Lower lobe of right lung (tissue), 2 donors: ENCODE data around the gene SLCO4A1. TPM values are rescaled to one million over a fixed set of nuclear protein-coding genes. Genes with fewer than 3 reads are reported as not detected.

Source experiments
- ATAC-seq, 2 donors: fragments of 200-7000 bp; cut with Tn5 transposase; one replicate each; pipeline ENCODE4 v1.9.1; 2020 to 2022; ENCODE audit warnings: mild to moderate bottlenecking in 2 of 2, moderate library complexity in 2 of 2
- DNase-seq: peaks from one replicate; pipeline ENCODE4 v3.0.0-alpha.2; 2020
- H3K27ac ChIP-seq: fragments of 200-600 bp; one replicate; pipeline ENCODE4 v1.8.0; 2022
- H3K27me3 ChIP-seq: fragments of 200-600 bp; one replicate; pipeline ENCODE4 v1.8.0; 2022; ENCODE audit warnings: low read depth
- H3K36me3 ChIP-seq: fragments of 200-600 bp; one replicate; pipeline ENCODE4 v1.8.0; 2022; ENCODE audit warnings: mild to moderate bottlenecking
- H3K4me1 ChIP-seq: fragments of 200-600 bp; one replicate; pipeline ENCODE4 v1.8.0; 2022
- H3K4me3 ChIP-seq: fragments of 200-600 bp; one replicate; pipeline ENCODE4 v1.8.0; 2022; ENCODE audit warnings: mild to moderate bottlenecking
- H3K9me3 ChIP-seq: fragments of 200-600 bp; one replicate; pipeline ENCODE4 v1.8.0; 2022
- CTCF ChIP-seq: fragments of 200-600 bp; IDR thresholded peaks from one replicate; pipeline ENCODE4 v1.8.0; 2022; ENCODE audit warnings: antibody characterized with exemption, mild to moderate bottlenecking
- intact Hi-C: fragments of 100-400 bp; cut with DNase I; formaldehyde crosslinking; loops from one replicate; pipeline ENCODE4 v1.11.0; 2022
- total RNA-seq: library from RNA; stranded (reverse); fragmentation: NEBNext Ultra II Directional; extraction: Animal tissue kit (Norgen Biotek cat#: 25700); gene quantifications from one replicate; pipeline ENCODE4 v1.2.1, GENCODE V29; 2021
- donor health status: DM: no; HTN: yes; CAD: no; lungs with severe emphysema.

Gene SLCO4A1
- total RNA-seq, 1 donor from 2014 or later: 72.4 TPM

GRCh38 chr20:62622178-62622876 lies 20.0 kb upstream of the SLCO4A1 start:
- H3K27me3 ChIP-seq: no peaks in the 10 kb centered on the region
- no peak for TF ChIP-seq CTCF
- peaks cover 66% of the 10 kb centered on the region for H3K4me1 ChIP-seq
- ATAC-seq: no peak
- no peak overlapping the region for H3K4me3 ChIP-seq
- no peak for DNase-seq
- H3K9me3 ChIP-seq: no peaks in the 10 kb centered on the region
- peak overlapping the region; percentile 96 for H3K27ac ChIP-seq
- no peaks in the 10 kb centered on the region for H3K36me3 ChIP-seq
- intact Hi-C loops: no loop called here

- TF ChIP-seq CTCF: no peak
- peak overlapping the region; percentile 96 for H3K27ac ChIP-seq
- peaks cover 59% of the 10 kb centered on the region for H3K4me1 ChIP-seq
- ATAC-seq: peak in 1 of 2 donors; percentile 16
- intact Hi-C loops: no loop called here
- peak overlapping the region; percentile 16 for H3K4me3 ChIP-seq
- no peaks in the 10 kb centered on the region for H3K36me3 ChIP-seq
- H3K27me3 ChIP-seq: no peaks in the 10 kb centered on the region
- H3K9me3 ChIP-seq: no peaks in the 10 kb centered on the region
- no peak for DNase-seq
Measured at GRCh38 chr20:62622877-62623487, 19.3 kb upstream of the SLCO4A1 start.

GRCh38 chr20:62623488-62624324 lies 18.6 kb upstream of the SLCO4A1 start:
- Histone ChIP-seq H3K36me3 (no peaks in the 10 kb centered on the region), H3K4me3 (peak overlapping the region; percentile 16), H3K27ac (peak overlapping the region; percentile 96), H3K4me1 (peaks cover 52% of the 10 kb centered on the region), H3K9me3 (no peaks in the 10 kb centered on the region), H3K27me3 (no peaks in the 10 kb centered on the region)
- TF ChIP-seq CTCF: no peak
- DNase-seq (peak; percentile 97), ATAC-seq (peak; percentile 97)
- intact Hi-C loops: no loop called here

- intact Hi-C loops: no loop called here
- peaks cover 46% of the 10 kb centered on the region for H3K4me1 ChIP-seq
- H3K36me3 ChIP-seq: no peaks in the 10 kb centered on the region
- DNase-seq: no peak
- peak overlapping the region; percentile 16 for H3K4me3 ChIP-seq
- TF ChIP-seq CTCF: no peak
- no peaks in the 10 kb centered on the region for H3K9me3 ChIP-seq
- no peaks in the 10 kb centered on the region for H3K27me3 ChIP-seq
- peak overlapping the region; percentile 96 for H3K27ac ChIP-seq
- ATAC-seq: peak; percentile 2 to 35
Measured at GRCh38 chr20:62624325-62624690, 18.0 kb upstream of the SLCO4A1 start.

GRCh38 chr20:62624719-62625453 lies 17.4 kb upstream of the SLCO4A1 start:
- TF ChIP-seq CTCF: no peak
- Histone ChIP-seq H3K27me3 (no peaks in the 10 kb centered on the region), H3K4me3 (no peak overlapping the region), H3K4me1 (peaks cover 44% of the 10 kb centered on the region), H3K9me3 (no peaks in the 10 kb centered on the region), H3K36me3 (no peaks in the 10 kb centered on the region), H3K27ac (peak overlapping the region; percentile 96)
- DNase-seq (peak; percentile 69), ATAC-seq (peak; percentile 3 to 25)
- intact Hi-C loops: no loop called here
